ENCODE data around the gene VPS13A.
A peak's percentile ranks its signal among the peaks of the same experiment; 100 is the strongest.
"Not testable (repeated sequence)": the region's sequence is repeated elsewhere in the genome, so short reads cannot be mapped to it uniquely, and the experiment has no call there.

Gene VPS13A

DNA sequence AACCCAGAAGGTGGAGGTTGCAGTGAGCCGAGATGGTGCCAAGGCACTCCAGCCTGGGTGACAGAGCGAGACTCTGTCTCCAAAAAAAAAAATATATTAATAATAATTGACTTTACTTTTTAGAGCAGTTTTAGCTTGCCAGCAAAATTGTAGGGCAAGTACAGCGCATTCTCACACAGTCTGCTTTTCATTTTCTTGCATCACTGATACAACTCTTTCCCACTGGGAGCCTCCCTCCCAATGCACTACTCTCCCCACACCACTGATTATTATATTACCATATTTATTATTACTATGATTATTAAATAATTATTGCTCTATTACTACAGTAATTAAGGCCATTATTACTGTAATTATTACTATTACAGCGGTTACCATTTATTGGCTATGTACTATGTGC lies 257.9 kb downstream of the VPS13A start:
- no peaks in the 10 kb centered on the region for H3K36me3 Mint-ChIP-seq (ENCODE audit: low read depth)
- H3K4me3 Mint-ChIP-seq = no peak overlapping the region
- H3K27me3 Mint-ChIP-seq (ENCODE audit: low read depth) = peaks cover 3% of the 10 kb centered on the region
- peaks cover 33% of the 10 kb centered on the region for H3K4me1 Mint-ChIP-seq
- TF ChIP-seq, protein P1, sequence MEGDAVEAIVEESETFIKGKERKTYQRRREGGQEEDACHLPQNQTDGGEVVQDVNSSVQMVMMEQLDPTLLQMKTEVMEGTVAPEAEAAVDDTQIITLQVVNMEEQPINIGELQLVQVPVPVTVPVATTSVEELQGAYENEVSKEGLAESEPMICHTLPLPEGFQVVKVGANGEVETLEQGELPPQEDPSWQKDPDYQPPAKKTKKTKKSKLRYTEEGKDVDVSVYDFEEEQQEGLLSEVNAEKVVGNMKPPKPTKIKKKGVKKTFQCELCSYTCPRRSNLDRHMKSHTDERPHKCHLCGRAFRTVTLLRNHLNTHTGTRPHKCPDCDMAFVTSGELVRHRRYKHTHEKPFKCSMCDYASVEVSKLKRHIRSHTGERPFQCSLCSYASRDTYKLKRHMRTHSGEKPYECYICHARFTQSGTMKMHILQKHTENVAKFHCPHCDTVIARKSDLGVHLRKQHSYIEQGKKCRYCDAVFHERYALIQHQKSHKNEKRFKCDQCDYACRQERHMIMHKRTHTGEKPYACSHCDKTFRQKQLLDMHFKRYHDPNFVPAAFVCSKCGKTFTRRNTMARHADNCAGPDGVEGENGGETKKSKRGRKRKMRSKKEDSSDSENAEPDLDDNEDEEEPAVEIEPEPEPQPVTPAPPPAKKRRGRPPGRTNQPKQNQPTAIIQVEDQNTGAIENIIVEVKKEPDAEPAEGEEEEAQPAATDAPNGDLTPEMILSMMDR (IDR thresholded peaks at IDR 0.05; ENCODE audit: unreplicated experiment in 3 of 3) = no peak
- H3K27ac Mint-ChIP-seq = peak overlapping the region in 2 of 3 experiments; percentile 50 to 67
- no peaks in the 10 kb centered on the region for H3K9me3 Mint-ChIP-seq

DNA sequence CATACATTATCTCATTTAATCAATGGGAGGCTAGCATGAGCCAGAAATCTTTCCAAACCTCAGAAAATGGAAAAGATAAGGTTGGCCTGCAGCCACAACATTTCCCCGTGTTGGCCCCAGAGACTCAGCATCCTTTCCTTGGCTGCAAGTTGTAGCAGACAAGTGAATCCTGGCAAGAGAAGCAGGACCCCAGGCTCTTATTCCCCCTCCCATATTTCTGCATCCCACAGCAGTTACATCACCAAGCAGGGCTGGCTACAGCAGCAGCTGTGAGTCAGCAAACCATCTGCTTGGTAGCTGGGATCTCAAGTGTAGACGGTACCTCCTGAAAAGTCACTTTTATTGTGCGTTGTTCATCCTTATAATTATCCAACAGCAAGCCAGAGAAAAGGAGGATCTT lies 258.4 kb downstream of the VPS13A start:
- TF ChIP-seq, protein P1 (IDR thresholded peaks at IDR 0.05; ENCODE audit: unreplicated experiment in 3 of 3) = no peak
- H3K4me3 Mint-ChIP-seq = no peak overlapping the region
- no peaks in the 10 kb centered on the region for H3K36me3 Mint-ChIP-seq (ENCODE audit: low read depth)
- peak overlapping the region in 2 of 3 experiments; percentile 50 to 67 for H3K27ac Mint-ChIP-seq
- peaks cover 3% of the 10 kb centered on the region for H3K27me3 Mint-ChIP-seq (ENCODE audit: low read depth)
- H3K4me1 Mint-ChIP-seq = peaks cover 29% of the 10 kb centered on the region
- no peaks in the 10 kb centered on the region for H3K9me3 Mint-ChIP-seq

DNA sequence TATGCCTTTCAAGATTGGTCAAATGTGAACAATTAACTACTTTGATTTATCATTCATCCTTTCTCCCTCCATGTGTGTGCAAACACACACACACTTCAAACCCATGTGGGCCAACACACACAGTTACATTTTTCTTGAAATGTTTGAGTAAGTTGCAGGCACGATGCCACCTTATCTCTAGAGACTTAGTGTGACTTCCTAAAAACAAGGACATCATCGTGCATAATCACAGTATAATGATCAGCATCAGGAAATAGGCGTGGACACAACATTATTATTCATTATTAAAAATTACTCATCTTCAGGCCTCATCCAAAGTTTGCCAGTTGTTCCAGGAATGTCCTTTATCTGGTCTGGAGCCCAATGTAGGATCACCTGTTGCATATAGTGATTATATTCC lies 261.3 kb downstream of the VPS13A start:
- Mint-ChIP-seq H3K4me3 (no peak overlapping the region), H3K27me3 (ENCODE audit: low read depth) (no peaks in the 10 kb centered on the region), H3K9me3 (no peaks in the 10 kb centered on the region), H3K36me3 (ENCODE audit: low read depth) (no peaks in the 10 kb centered on the region), H3K27ac (peak overlapping the region in 1 of 3 experiments; percentile 71), H3K4me1 (peaks cover 24% of the 10 kb centered on the region)
- TF ChIP-seq, protein P1 (IDR thresholded peaks at IDR 0.05; ENCODE audit: unreplicated experiment in 3 of 3) = no peak

DNA sequence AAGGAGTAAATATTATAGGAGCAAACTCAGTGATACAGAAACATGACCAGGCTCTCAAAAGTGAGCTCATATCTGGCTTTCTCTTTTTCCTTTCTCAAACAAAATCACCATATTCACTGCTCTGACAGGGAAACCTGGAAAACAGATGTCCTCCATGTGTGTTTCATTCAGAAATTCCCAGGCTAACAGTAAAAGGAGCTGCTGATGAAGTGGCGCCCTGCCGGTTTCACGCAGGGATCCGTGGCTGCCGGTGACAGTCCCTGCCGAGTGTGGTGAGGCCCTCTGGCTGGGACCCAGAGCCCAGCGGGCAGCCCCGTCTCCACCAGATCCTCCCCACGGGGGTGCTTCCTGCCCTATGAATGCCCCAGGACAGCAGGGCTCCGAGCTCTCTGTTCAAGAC lies 262.7 kb downstream of the VPS13A start:
- no peaks in the 10 kb centered on the region for H3K9me3 Mint-ChIP-seq
- H3K27ac Mint-ChIP-seq = peak overlapping the region; percentile 58 to 86 (median 59)
- H3K36me3 Mint-ChIP-seq (ENCODE audit: low read depth) = no peaks in the 10 kb centered on the region
- TF ChIP-seq, protein P1 (IDR thresholded peaks at IDR 0.05; ENCODE audit: unreplicated experiment in 3 of 3) = no peak
- H3K4me1 Mint-ChIP-seq = peaks cover 19% of the 10 kb centered on the region
- H3K4me3 Mint-ChIP-seq = no peak overlapping the region
- H3K27me3 Mint-ChIP-seq (ENCODE audit: low read depth) = no peaks in the 10 kb centered on the region

DNA sequence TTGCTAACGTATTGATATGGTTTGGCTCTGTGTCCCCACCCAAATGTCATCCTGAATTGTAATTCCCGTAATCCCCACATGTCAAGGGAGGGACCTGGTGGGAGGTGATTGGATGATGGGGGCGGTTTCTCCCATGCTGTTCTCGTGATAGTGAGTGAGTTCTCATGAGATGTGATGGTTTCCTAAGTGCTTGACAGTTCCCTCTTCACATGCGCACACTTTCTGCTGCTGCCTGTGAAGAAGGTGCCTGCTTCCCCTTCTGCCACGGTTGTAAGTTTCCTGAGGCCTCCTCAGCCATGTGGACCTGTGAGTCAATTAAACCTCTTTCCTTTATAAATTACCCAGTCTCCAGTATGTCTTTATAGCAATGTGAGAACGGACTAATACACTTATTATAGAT lies 263.8 kb downstream of the VPS13A start:
- not testable (repeated sequence) for H3K36me3 Mint-ChIP-seq (ENCODE audit: low read depth); H3K27ac Mint-ChIP-seq; H3K4me3 Mint-ChIP-seq; H3K27me3 Mint-ChIP-seq (ENCODE audit: low read depth); H3K9me3 Mint-ChIP-seq
- peaks cover 14% of the 10 kb centered on the region for H3K4me1 Mint-ChIP-seq

DNA sequence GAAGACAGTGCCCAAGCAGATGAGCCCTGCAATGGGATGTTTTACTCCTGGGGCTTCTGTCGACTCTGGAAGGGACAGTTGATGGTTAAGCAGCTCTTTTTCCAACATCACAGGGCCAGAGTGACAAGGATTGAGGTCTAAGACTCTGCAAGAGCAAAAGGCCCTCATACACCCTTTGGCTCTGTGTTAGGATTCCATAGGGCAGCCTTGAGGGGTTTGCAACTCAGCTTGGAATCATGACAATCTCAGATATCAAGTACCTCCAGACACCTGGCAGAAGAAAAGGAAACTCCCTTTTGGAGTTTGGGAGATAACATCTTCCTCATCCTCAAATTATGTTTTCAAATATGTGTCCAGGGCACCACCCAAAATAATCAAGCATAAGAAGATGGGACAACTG lies 265.1 kb downstream of the VPS13A start:
- H3K36me3 Mint-ChIP-seq (ENCODE audit: low read depth) = no peaks in the 10 kb centered on the region
- no peak overlapping the region for H3K4me3 Mint-ChIP-seq

More for the DNA sequence above, 265.1 kb downstream of the VPS13A start:
- no peak overlapping the region for H3K27ac Mint-ChIP-seq
- peaks cover under 1% of the 10 kb centered on the region for H3K9me3 Mint-ChIP-seq
- H3K27me3 Mint-ChIP-seq (ENCODE audit: low read depth) = no peaks in the 10 kb centered on the region
- H3K4me1 Mint-ChIP-seq = peaks cover 9% of the 10 kb centered on the region
- TF ChIP-seq, protein P1 (IDR thresholded peaks at IDR 0.05; ENCODE audit: unreplicated experiment in 3 of 3) = no peak

Measured in nephron (organoid).